ENCODE data around the gene PRPF19. TPM values are rescaled to one million over a fixed set of nuclear protein-coding genes. Genes with fewer than 3 reads are reported as not detected.

The PRPF19 gene
- total and polyA plus RNA-seq, 2 of the 13 experiments (the other 11 are each of a cell fraction or from before 2014, with no cell fraction given), result 27.4 to 91.1 TPM

DNA sequence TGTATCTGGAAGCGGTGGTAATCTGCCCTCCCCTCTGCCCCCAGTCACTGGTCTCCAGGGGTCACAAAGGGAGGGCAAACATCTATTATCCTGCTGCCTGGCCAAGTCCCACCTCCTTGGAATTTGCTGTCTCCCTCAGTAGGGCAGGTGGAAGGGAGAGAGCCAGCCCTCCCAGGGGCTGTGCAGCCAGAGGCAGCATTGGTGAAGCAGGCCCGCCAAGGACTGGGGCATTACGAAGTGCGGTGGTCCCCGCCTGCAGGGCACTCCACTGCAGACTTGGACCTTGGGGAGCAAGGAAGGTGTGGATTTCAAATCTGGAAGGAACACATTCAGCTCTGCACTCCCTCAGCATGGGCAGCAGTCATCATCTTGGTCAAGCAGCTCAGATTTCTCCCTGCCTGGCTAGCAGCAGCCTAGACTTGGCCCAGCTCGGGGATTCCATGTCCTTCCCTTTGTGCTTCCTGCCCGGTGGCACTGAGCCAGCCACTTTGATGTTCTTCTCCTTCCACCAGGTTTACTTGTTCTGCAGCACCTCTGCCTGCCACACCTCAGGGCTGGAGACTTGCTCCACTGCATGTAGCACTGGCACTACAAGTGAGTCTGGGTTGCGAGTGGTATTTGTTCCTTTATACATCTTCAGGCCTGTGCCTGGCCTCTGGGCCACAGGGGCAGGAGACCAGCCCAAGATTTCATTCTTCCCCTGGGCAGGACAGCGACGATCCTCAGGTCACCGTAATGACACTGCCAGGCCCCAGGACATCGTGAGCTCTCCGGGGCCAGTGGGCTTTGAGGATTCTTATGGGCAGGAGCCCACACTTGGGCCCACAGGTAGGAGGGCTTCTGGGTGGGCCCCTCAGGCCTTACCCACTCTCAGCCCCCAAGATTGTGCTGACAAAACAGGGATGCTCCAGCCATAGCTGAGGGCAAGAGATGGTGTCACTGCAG lies 31.7 kb downstream of the PRPF19 start:
- POLR2A ChIA-PET, result no interaction called here
- CTCF ChIA-PET (ENCODE audit: low intra/inter-chr PET ratio, low total read pairs), result no interaction called here

More for the DNA sequence above, 31.7 kb downstream of the PRPF19 start:
- DNase-seq (ENCODE audit: low spot score) (no peak), FAIRE-seq (no peak), ATAC-seq (no peak)
- Histone ChIP-seq H4K20me1 (ENCODE audit: insufficient read depth, low read length) (no peaks in the 10 kb centered on the region), H3K9ac (ENCODE audit: insufficient read depth, low read depth, low read length) (no peak overlapping the region), H3K4me1 (ENCODE audit: insufficient read depth, low read length) (peaks cover 35% of the 10 kb centered on the region), H3K4me2 (ENCODE audit: low read depth, low read length) (no peak overlapping the region), H3K36me3 (replicated peaks in 1 of 2; ENCODE audit: control insufficient read depth in 1 of 2, insufficient read depth in 2 of 2, low read length in 2 of 2) (peaks cover 0 to 1% of the 10 kb centered on the region in 2 experiments; a peak in 1 of 5 replicates), H3K27ac (ENCODE audit: extremely low read length, insufficient read depth, low read length) (no peak overlapping the region), H3K79me2 (ENCODE audit: insufficient read depth, low read length) (no peaks in the 10 kb centered on the region), H3K9me3 (ENCODE audit: low read length) (no peaks in the 10 kb centered on the region), H3K27me3 (ENCODE audit: control insufficient read depth in 1 of 2, insufficient read depth in 2 of 2, low read length in 2 of 2) (no peaks in the 10 kb centered on the region; a peak in 1 of 5 replicates), H3K4me3 (replicated peaks in 1 of 3; ENCODE audit: insufficient read depth in 1 of 3, low read depth in 2 of 3, low read length in 3 of 3) (no peak overlapping the region), H2AFZ (ENCODE audit: low read length) (no peak overlapping the region)
- TF ChIP-seq, protein P1, sequence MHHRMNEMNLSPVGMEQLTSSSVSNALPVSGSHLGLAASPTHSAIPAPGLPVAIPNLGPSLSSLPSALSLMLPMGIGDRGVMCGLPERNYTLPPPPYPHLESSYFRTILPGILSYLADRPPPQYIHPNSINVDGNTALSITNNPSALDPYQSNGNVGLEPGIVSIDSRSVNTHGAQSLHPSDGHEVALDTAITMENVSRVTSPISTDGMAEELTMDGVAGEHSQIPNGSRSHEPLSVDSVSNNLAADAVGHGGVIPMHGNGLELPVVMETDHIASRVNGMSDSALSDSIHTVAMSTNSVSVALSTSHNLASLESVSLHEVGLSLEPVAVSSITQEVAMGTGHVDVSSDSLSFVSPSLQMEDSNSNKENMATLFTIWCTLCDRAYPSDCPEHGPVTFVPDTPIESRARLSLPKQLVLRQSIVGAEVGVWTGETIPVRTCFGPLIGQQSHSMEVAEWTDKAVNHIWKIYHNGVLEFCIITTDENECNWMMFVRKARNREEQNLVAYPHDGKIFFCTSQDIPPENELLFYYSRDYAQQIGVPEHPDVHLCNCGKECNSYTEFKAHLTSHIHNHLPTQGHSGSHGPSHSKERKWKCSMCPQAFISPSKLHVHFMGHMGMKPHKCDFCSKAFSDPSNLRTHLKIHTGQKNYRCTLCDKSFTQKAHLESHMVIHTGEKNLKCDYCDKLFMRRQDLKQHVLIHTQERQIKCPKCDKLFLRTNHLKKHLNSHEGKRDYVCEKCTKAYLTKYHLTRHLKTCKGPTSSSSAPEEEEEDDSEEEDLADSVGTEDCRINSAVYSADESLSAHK (CRISPR knock-in tag; IDR thresholded peaks at IDR 0.05; ENCODE audit: borderline replicate concordance), result no peak
- TF ChIP-seq PLRG1 (conservative IDR thresholded peaks at IDR 0.05) (no peak), HOXA7 (CRISPR knock-in tag; IDR thresholded peaks at IDR 0.05) (no peak), RBAK (CRISPR knock-in tag; IDR thresholded peaks at IDR 0.05) (peak; percentile 81), SMARCC2 (IDR thresholded peaks at IDR 0.05) (no peak), ZNF230 (CRISPR knock-in tag; IDR thresholded peaks at IDR 0.05) (no peak), HOXA5 (CRISPR knock-in tag; IDR thresholded peaks at IDR 0.05) (no peak)
- WGBS (ENCODE audit: low lambda C conversion rate), result 91% methylated on average over 13 of the region's 13 CpGs
- no TSS peak for BruUV-seq (replicated peaks)
- intact Hi-C loops (cut with micrococcal nuclease; ENCODE audit: unreplicated experiment), result no loop called here
- in situ Hi-C loops (cut with HindIII; ENCODE audit: extremely low pct_ligation_motif_present, low pct_unique_long_range_greater_than_20kb), result no loop called here

Data from HepG2 (cell line).